Stomach (tissue), 4 donors: ENCODE measurements around the gene TBX3.

Source experiments
- CTCF ChIP-seq, 7 experiments: fragments of 450-650 bp in 4 of 7; fragments of 200-600 bp in 3 of 7; sonication (generic) in 3 of 7; IDR thresholded peaks; one replicate each; pipeline ENCODE4 v1.5.1; 2016 to 2019; ENCODE audit warnings: antibody characterized with exemption in 7 of 7, control low read depth in 2 of 7, mild to moderate bottlenecking in 1 of 7
- POLR2A ChIP-seq, 4 donors: fragments of 450-650 bp; IDR thresholded peaks; one replicate each; pipeline ENCODE4 v1.6.1; 2016; ENCODE audit warnings: antibody characterized with exemption in 4 of 4, control low read depth in 2 of 4, mild to moderate bottlenecking in 1 of 4, moderate library complexity in 1 of 4
- POLR2AphosphoS5 ChIP-seq, 3 donors: sonication (generic); formaldehyde crosslinking; IDR thresholded peaks; one replicate each; pipeline ENCODE4 v1.6.1; 2016; ENCODE audit warnings: antibody characterized with exemption in 3 of 3

GRCh38 chr12:114682785-114683708, 928 bp downstream of the TBX3 start:
- no peak for TF ChIP-seq CTCF (IDR thresholded peaks at IDR 0.05)
- no peak for TF ChIP-seq POLR2AphosphoS5 (IDR thresholded peaks at IDR 0.05)
- TF ChIP-seq POLR2A (IDR thresholded peaks at IDR 0.05), result no peak
